Endothelial cell of umbilical vein (primary cell): Measurements from ENCODE around the gene RPH3AL. TPM values are rescaled to one million over a fixed set of nuclear protein-coding genes. Genes with fewer than 3 reads are reported as not detected.

ENCODE experiments used
- BruUV-seq: library from RNA; stranded (reverse); fragments of 400-500 nt; replicated peaks from 2 replicates; lab custom pipeline; 2021; lab: Mats Ljungman, UMichigan
- CTCF ChIA-PET: fragments of 300-600, 350-600 bp; sonication (Branson Sonifier 250); formaldehyde crosslinking; loops from one replicate; lab custom pipeline; 2021; ENCODE audit warnings: antibody characterized with exemption, inconsistent platforms; lab: Charles Lee
- POLR2A ChIA-PET: fragments of 300-600, 350-600 bp; sonication (Branson Sonifier 250); formaldehyde crosslinking; loops from one replicate; lab custom pipeline; 2021; ENCODE audit warnings: antibody characterized with exemption, inconsistent platforms; lab: Charles Lee
- DNase-seq: peaks from one replicate; pipeline ENCODE4 v3.0.0-alpha.2; 2011; ENCODE audit warnings: low read depth, low spot score
- FAIRE-seq: peaks from 2 replicates; lab custom pipeline; 2011; peaks lifted over from hg19 to GRCh38; lab: Jason Lieb, UNC
- H2AFZ ChIP-seq: 2 replicates; pipeline ENCODE4 v1.6.0; 2012; ENCODE audit warnings: low read depth, low read length, control low read depth, inconsistent platforms
- H3K27ac ChIP-seq: 2 replicates; pipeline ENCODE4 v1.5.1; 2011; ENCODE audit warnings: low read depth, mild to moderate bottlenecking, control low read depth, low read length, moderate library complexity; ENCODE audit not compliant: insufficient read depth
- H3K27me3 ChIP-seq, 2 experiments: 2 replicates each; pipeline versions ENCODE4 v1.6.0 to v1.6.1; 2011; ENCODE audit warnings: low read length in 2 of 2, mixed read lengths in 1 of 2; ENCODE audit not compliant: control insufficient read depth in 2 of 2, insufficient read depth in 2 of 2
- H3K36me3 ChIP-seq, 2 experiments: 2 replicates in 1 of 2; 3 replicates in 1 of 2; pipeline ENCODE4 v1.5.1; 2011; ENCODE audit warnings: low read length in 2 of 2, mild to moderate bottlenecking in 1 of 2, moderate library complexity in 1 of 2; ENCODE audit not compliant: control insufficient read depth in 2 of 2, insufficient read depth in 2 of 2; ENCODE audit errors: extremely low read depth in 1 of 2
- H3K4me1 ChIP-seq: 3 replicates; pipeline ENCODE4 v1.5.1; 2011; ENCODE audit warnings: mild to moderate bottlenecking, low read length; ENCODE audit not compliant: control insufficient read depth, insufficient read depth; ENCODE audit errors: extremely low read depth
- H3K4me2 ChIP-seq: 2 replicates; pipeline ENCODE4 v1.6.1; 2011; ENCODE audit warnings: low read length, control low read depth, mixed read lengths; ENCODE audit not compliant: insufficient read depth
- H3K4me3 ChIP-seq, 3 experiments: fragments of 200-600 bp in 1 of 3; sonication (generic), shearing (Covaris generic) in 1 of 3; replicated peaks in 1 of 3; 2 replicates each; pipeline ENCODE4 v1.5.1; 2011 to 2016; ENCODE audit warnings: control low read depth in 3 of 3, low read length in 3 of 3, mild to moderate bottlenecking in 2 of 3, inconsistent platforms in 1 of 3, low read depth in 1 of 3, moderate library complexity in 1 of 3; ENCODE audit not compliant: insufficient read depth in 1 of 3
- H3K79me2 ChIP-seq: 2 replicates; pipeline ENCODE4 v1.6.0; 2012; ENCODE audit warnings: low read length, inconsistent platforms; ENCODE audit not compliant: control insufficient read depth, insufficient read depth
- H3K9ac ChIP-seq: replicated peaks from 2 replicates; pipeline ENCODE3; 2011; ENCODE audit warnings: low read length, control low read depth; ENCODE audit not compliant: insufficient read depth; ENCODE audit errors: extremely low read depth
- H3K9me1 ChIP-seq: replicated peaks from 3 replicates; pipeline ENCODE4 v1.6.0; 2011; ENCODE audit warnings: mild to moderate bottlenecking, low read length; ENCODE audit not compliant: control insufficient read depth, insufficient read depth; ENCODE audit errors: extremely low read depth
- H3K9me3 ChIP-seq: replicated peaks from 2 replicates; pipeline ENCODE4 v1.5.1; 2012; ENCODE audit warnings: low read length, inconsistent platforms; ENCODE audit not compliant: control insufficient read depth, insufficient read depth
- H4K20me1 ChIP-seq: replicated peaks from 2 replicates; pipeline ENCODE3; 2011; ENCODE audit warnings: mild to moderate bottlenecking, low read length; ENCODE audit not compliant: control insufficient read depth, insufficient read depth; ENCODE audit errors: extremely low read depth
- CTCF ChIP-seq, 2 donors: IDR thresholded peaks; 1 replicate in 1 of 2; 2 replicates in 1 of 2; pipeline ENCODE4 v1.5.1; 2011; ENCODE audit warnings: low read length in 2 of 2, mild to moderate bottlenecking in 2 of 2, moderate library complexity in 2 of 2, control low read depth in 1 of 2, inconsistent platforms in 1 of 2, low read depth in 1 of 2; ENCODE audit not compliant: insufficient read depth in 1 of 2; ENCODE audit errors: extremely low read depth in 1 of 2
- EZH2 ChIP-seq: IDR thresholded peaks from 2 replicates; pipeline ENCODE4 v1.6.1; 2012; ENCODE audit warnings: borderline replicate concordance, low read depth, mild to moderate bottlenecking, moderate library complexity, low read length, inconsistent platforms; ENCODE audit not compliant: severe bottlenecking
- FOS ChIP-seq: IDR thresholded peaks from 2 replicates; pipeline ENCODE4 v1.6.1; 2011; ENCODE audit warnings: mild to moderate bottlenecking, low read length, moderate library complexity, borderline replicate concordance; ENCODE audit not compliant: insufficient read depth
- JUN ChIP-seq: IDR thresholded peaks from 2 replicates; pipeline ENCODE4 v1.6.1; 2011; ENCODE audit warnings: borderline replicate concordance, low read depth; ENCODE audit not compliant: insufficient read length, insufficient read depth
- MAX ChIP-seq: IDR thresholded peaks from 2 replicates; pipeline ENCODE4 v1.6.1; 2011; ENCODE audit not compliant: insufficient read depth, insufficient read length
- MYC ChIP-seq: IDR thresholded peaks from one replicate; pipeline ENCODE4 v1.6.1; 2011; ENCODE audit warnings: mild to moderate bottlenecking, low read depth, low read length
- POLR2A ChIP-seq: IDR thresholded peaks from 2 replicates; pipeline ENCODE4 v1.6.1; 2012; ENCODE audit warnings: low read depth, mild to moderate bottlenecking, control low read depth, low read length
- POLR2AphosphoS5 ChIP-seq: IDR thresholded peaks from 2 replicates; pipeline ENCODE4 v1.6.1; 2012; ENCODE audit warnings: low read depth, mild to moderate bottlenecking, control low read depth, low read length, moderate library complexity; ENCODE audit not compliant: insufficient read depth
- dilution Hi-C: fragments of 300-500 bp; cut with MboI; formaldehyde crosslinking; loops from one replicate; pipeline ENCODE4 v1.15.0; 2019; ENCODE audit warnings: low sequenced_read_pairs; ENCODE audit not compliant: extremely low pct_ligation_motif_present
- intact Hi-C: fragments of 100-400 bp; cut with micrococcal nuclease; formaldehyde crosslinking; loops from one replicate; pipeline ENCODE4 v1.10.0; 2022
- polyA plus RNA-seq, 4 experiments: library from polyadenylated mRNA; depleted of rRNA in 3 of 4; stranded (reverse) in 3 of 4; unstranded in 1 of 4; fragments of >200 nt; gene quantifications; 2 replicates each; pipeline versions ENCODE4 v1.2.1 to v1.2.3, GENCODE V29; 2011 to 2012; ENCODE audit warnings: missing spikeins in 1 of 4
- total RNA-seq: library from RNA; stranded (reverse); gene quantifications from 2 replicates; pipeline ENCODE4 v1.2.3, GENCODE V29; 2021

The RPH3AL gene
- total and polyA plus RNA-seq, 2 donors (not counting 3 experiments of a cell fraction or from before 2014, with no cell fraction given) = 4.1 to 7.0 TPM

- Histone ChIP-seq H2AFZ (no peak overlapping the region), H3K36me3 (no peaks in the 10 kb centered on the region), H3K27me3 (no peaks in the 10 kb centered on the region), H3K27ac (no peak overlapping the region), H3K9ac (no peak overlapping the region), H3K4me3 (no peak overlapping the region), H3K79me2 (no peaks in the 10 kb centered on the region), H3K4me2 (no peak overlapping the region), H3K4me1 (peaks cover 9% of the 10 kb centered on the region), H3K9me3 (no peaks in the 10 kb centered on the region), H3K9me1 (no peaks in the 10 kb centered on the region), H4K20me1 (no peaks in the 10 kb centered on the region)
- DNase-seq = no peak
- intact Hi-C loops (no loop called here), dilution Hi-C loops (no loop called here)
- no peak for FAIRE-seq
- POLR2A ChIA-PET = no interaction called here
- BruUV-seq = no TSS peak
- no peak for TF ChIP-seq FOS
- no peak for TF ChIP-seq MAX
- no peak for TF ChIP-seq MYC
- TF ChIP-seq POLR2A = no peak
- no peak for TF ChIP-seq POLR2AphosphoS5
- no peak for TF ChIP-seq EZH2
- no peak for TF ChIP-seq CTCF (IDR thresholded peaks at IDR 0.05; ENCODE audit: extremely low read depth in 1 of 2, insufficient read depth in 1 of 2, low read depth in 1 of 2, low read length in 2 of 2)
- no peak for TF ChIP-seq JUN
- CTCF ChIA-PET = no interaction called here
These were observed 82.7 kb downstream of the RPH3AL start for GRCh38 chr17:269616-270514.
